Hepatocyte (in vitro differentiated cells): ENCODE measurements around the gene COL8A2. TPM values are rescaled to one million over a fixed set of nuclear protein-coding genes. Genes with fewer than 3 reads are reported as not detected.

Source experiments
- DNase-seq: peaks from one replicate; pipeline ENCODE4 v3.0.0-alpha.2; 2016; ENCODE audit warnings: low spot score
- H2AFZ ChIP-seq: fragments of 200-600 bp; sonication (generic); 2 replicates; pipeline ENCODE4 v1.6.0; 2016; ENCODE audit warnings: antibody characterized with exemption, mild to moderate bottlenecking
- H3K27ac ChIP-seq: fragments of 200-600 bp; sonication (generic); 2 replicates; pipeline ENCODE4 v1.5.1; 2016; ENCODE audit warnings: mild to moderate bottlenecking
- H3K27me3 ChIP-seq: fragments of 200-600 bp; sonication (generic); 2 replicates; pipeline ENCODE4 v1.6.1; 2016
- H3K36me3 ChIP-seq: fragments of 200-600 bp; sonication (generic); replicated peaks from 2 replicates; pipeline ENCODE4 v1.5.1; 2016; ENCODE audit warnings: low read depth; ENCODE audit not compliant: insufficient read depth
- H3K4me1 ChIP-seq: fragments of 200-600 bp; sonication (generic); 2 replicates; pipeline ENCODE4 v1.5.1; 2016; ENCODE audit warnings: mild to moderate bottlenecking, moderate library complexity; ENCODE audit not compliant: insufficient read depth
- H3K4me2 ChIP-seq: fragments of 200-600 bp; sonication (generic); 2 replicates; pipeline ENCODE4 v1.6.0; 2016
- H3K4me3 ChIP-seq: fragments of 200-600 bp; sonication (generic); 2 replicates; pipeline ENCODE4 v1.5.1; 2016; ENCODE audit warnings: mild to moderate bottlenecking
- H3K79me2 ChIP-seq: fragments of 200-600 bp; sonication (generic); 2 replicates; pipeline ENCODE4 v1.6.0; 2017; ENCODE audit warnings: mild to moderate bottlenecking
- H3K9me2 ChIP-seq: fragments of 200-600 bp; sonication (generic); replicated peaks from 2 replicates; pipeline ENCODE4 v1.6.0; 2017; ENCODE audit warnings: mild to moderate bottlenecking; ENCODE audit not compliant: insufficient read depth
- H3K9me3 ChIP-seq: fragments of 200-600 bp; sonication (generic); 2 replicates; pipeline ENCODE4 v1.5.1; 2016; ENCODE audit warnings: low read depth, mild to moderate bottlenecking
- H4K20me1 ChIP-seq: fragments of 200-600 bp; sonication (generic); 2 replicates; pipeline ENCODE4 v1.6.0; 2016; ENCODE audit warnings: mild to moderate bottlenecking; ENCODE audit not compliant: insufficient read depth, poor library complexity, severe bottlenecking
- EZH2 ChIP-seq: fragments of 200-600 bp; sonication (generic); IDR thresholded peaks from 2 replicates; pipeline ENCODE4 v1.6.1; 2016; ENCODE audit warnings: antibody characterized with exemption, mild to moderate bottlenecking, borderline replicate concordance
- EZH2phosphoT487 ChIP-seq: fragments of 200-600 bp; sonication (generic); IDR thresholded peaks from one replicate; pipeline ENCODE4 v1.6.1; 2018; ENCODE audit warnings: antibody characterized with exemption, mild to moderate bottlenecking, low read depth, moderate library complexity; ENCODE audit not compliant: unreplicated experiment, severe bottlenecking
- WGBS: methylation state at CpG from one replicate; pipeline ENCODE4 v1.1.6; 2016; ENCODE audit warnings: low lambda C conversion rate; ENCODE audit errors: missing lambda C conversion rate; 5-methylcytosine and 5-hydroxymethylcytosine counted together
- polyA plus RNA-seq: library from polyadenylated mRNA; unstranded; fragments of >200 nt; fragmentation: Nextera tagmentation; extraction: Ambion mirVana; gene quantifications from 2 replicates; pipeline ENCODE4 v1.2.1, GENCODE V29; 2016
- total RNA-seq: library from RNA; depleted of rRNA; stranded (reverse); fragments of >200 nt; gene quantifications from 2 replicates; pipeline ENCODE4 v1.2.3, GENCODE V29; 2014
- TF ChIP-seq, protein P1 (sequence below): fragments of 200-600 bp; sonication (generic); IDR thresholded peaks from 2 replicates; pipeline ENCODE4 v1.5.1; 2016; ENCODE audit warnings: antibody characterized with exemption, mild to moderate bottlenecking; ENCODE audit not compliant: poor library complexity

COL8A2 gene
- total and polyA plus RNA-seq, 2 experiments from 2014 or later: 44.8 to 59.4 TPM

DNA sequence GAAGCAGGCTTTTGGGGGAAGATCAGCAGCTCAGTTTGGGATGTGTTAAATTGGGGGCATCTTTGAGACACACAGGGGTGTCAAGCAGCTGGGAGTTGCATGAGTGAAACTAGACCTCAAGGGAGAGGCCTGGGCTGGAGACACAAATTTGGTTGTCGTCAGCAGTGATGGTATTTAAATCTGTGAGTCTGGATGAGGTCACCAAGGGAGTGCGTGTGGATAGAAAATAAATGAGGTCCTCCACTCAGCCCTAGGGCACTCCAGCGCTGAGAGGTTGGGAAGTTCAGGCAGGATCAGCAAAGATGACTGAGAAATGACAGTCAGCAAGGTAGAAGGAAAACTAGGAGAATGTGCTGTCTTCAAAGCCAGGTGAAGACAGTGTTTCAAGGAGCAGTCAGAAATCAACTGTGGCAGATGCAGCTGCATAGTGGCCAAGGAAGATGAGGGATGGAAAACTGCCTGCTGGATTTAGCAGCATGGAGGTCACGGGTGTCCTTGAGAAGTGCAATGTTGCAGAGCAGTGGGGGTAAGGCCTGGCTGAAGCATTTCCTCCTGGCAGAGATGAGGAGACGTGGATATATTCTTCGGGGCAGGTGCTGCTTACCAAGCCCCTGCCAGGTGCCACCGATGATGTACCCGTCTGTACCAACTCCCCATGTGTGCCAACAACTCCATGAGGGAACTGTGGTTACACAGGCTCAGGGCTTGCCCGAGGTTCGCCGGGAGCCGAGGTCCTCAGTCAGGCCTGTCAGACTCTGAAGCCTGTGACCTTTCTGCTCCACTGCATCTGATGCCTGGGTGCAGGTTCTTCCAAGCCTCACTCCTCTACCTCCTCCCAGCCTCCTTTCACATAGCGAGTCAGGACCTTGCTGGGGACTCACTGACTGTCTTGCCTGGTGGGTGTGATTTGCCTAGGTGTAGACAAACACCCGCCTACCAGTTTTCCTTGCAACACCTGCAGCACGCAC is 42.2 kb upstream of the COL8A2 start:
- H4K20me1 ChIP-seq: peaks cover 69% of the 10 kb centered on the region

DNA sequence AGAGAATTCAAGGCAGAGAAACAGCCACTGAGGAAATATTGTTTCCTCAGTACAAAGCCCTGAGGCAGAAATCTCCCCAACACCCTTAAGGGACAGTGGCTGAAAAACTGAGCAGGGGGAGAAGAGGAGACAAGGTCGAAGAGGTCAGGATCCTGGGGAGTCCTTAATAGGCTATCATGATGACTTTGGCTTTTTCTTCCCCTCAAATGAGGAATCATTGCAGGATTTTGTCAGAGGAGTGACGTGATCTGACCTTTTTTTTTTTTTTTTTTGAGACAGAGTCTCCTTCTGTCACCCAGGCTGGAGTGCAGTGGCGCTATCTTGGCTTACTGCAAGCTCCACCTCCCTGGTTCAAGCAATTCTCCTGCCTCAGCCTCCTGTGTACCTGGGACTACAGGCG is 41.1 kb upstream of the COL8A2 start:
- TF ChIP-seq EZH2: no peak
- no peak for TF ChIP-seq EZH2phosphoT487
- H3K4me1 ChIP-seq: peaks cover 17% of the 10 kb centered on the region
- H3K36me3 ChIP-seq: no peaks in the 10 kb centered on the region
- no peak overlapping the region for H2AFZ ChIP-seq
- H3K4me2 ChIP-seq: no peak overlapping the region
- no peak overlapping the region for H3K4me3 ChIP-seq
- H3K9me2 ChIP-seq: no peaks in the 10 kb centered on the region
- 93% methylated on average over 4 of the region's 4 CpGs for WGBS
- H3K79me2 ChIP-seq: peaks cover 97% of the 10 kb centered on the region
- DNase-seq: no peak
- H3K27me3 ChIP-seq: no peaks in the 10 kb centered on the region
- no peak overlapping the region for H3K27ac ChIP-seq
- peaks cover 80% of the 10 kb centered on the region for H4K20me1 ChIP-seq
- no peaks in the 10 kb centered on the region for H3K9me3 ChIP-seq

More for the DNA sequence above, 42.2 kb upstream of the COL8A2 start:
- H3K36me3 ChIP-seq: no peaks in the 10 kb centered on the region
- peaks cover 92% of the 10 kb centered on the region for H3K79me2 ChIP-seq
- no peak overlapping the region for H3K4me2 ChIP-seq
- H3K9me2 ChIP-seq: no peaks in the 10 kb centered on the region
- DNase-seq: no peak
- TF ChIP-seq EZH2phosphoT487 (no peak), EZH2 (no peak)
- TF ChIP-seq, protein P1, sequence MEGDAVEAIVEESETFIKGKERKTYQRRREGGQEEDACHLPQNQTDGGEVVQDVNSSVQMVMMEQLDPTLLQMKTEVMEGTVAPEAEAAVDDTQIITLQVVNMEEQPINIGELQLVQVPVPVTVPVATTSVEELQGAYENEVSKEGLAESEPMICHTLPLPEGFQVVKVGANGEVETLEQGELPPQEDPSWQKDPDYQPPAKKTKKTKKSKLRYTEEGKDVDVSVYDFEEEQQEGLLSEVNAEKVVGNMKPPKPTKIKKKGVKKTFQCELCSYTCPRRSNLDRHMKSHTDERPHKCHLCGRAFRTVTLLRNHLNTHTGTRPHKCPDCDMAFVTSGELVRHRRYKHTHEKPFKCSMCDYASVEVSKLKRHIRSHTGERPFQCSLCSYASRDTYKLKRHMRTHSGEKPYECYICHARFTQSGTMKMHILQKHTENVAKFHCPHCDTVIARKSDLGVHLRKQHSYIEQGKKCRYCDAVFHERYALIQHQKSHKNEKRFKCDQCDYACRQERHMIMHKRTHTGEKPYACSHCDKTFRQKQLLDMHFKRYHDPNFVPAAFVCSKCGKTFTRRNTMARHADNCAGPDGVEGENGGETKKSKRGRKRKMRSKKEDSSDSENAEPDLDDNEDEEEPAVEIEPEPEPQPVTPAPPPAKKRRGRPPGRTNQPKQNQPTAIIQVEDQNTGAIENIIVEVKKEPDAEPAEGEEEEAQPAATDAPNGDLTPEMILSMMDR: no peak
- H3K4me3 ChIP-seq: no peak overlapping the region
- H2AFZ ChIP-seq: no peak overlapping the region
- H3K9me3 ChIP-seq: no peaks in the 10 kb centered on the region
- no peaks in the 10 kb centered on the region for H3K27me3 ChIP-seq
- peaks cover 7% of the 10 kb centered on the region for H3K4me1 ChIP-seq
- H3K27ac ChIP-seq: no peak overlapping the region
- 96% methylated on average over 15 of the region's 15 CpGs for WGBS

DNA sequence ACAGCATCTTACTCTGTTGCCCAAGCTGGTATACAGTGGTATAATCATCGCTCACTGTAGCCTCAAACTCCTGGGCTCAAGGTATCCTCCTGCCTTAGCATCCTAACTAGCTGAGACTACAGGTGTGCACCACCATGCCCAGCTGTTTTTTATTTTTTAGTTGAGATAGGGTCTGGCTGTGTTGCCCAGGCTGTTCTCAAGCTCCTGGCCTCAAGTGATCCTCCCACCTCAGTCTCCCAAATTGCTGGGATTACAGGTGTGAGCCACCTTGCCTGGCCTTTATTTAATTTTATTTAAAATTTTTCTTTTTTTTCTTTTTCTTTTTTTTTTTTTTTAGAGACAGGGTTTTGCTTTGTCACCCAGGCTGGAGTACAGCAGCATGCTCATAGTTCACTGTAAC is 40.1 kb upstream of the COL8A2 start:
- WGBS: 100% methylated on average over 1 of the region's 1 CpG
- TF ChIP-seq, protein P1: no peak
- TF ChIP-seq EZH2phosphoT487: no peak
- no peak for TF ChIP-seq EZH2

DNA sequence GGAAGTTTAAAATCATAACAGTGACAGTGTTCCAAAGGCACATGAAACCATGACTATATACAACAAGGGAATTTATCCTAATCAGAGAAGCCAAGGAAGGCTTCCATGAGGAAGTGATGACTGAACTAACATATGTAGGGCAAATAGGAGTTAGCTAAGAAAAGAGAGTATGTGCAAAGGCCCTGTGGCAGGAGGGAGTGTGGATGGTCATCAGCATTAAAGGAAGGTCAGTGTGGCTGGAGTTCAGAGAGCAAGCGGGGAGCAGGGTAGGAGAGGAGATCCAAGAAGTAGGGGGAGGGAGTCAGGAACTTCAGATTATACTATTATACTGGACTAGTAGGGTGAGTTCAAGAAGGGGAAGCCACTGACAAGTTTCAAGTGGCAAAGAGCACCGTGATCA is 39.3 kb upstream of the COL8A2 start:
- no peaks in the 10 kb centered on the region for H3K27me3 ChIP-seq
- H3K4me1 ChIP-seq: peaks cover 25% of the 10 kb centered on the region
- no peak overlapping the region for H3K4me3 ChIP-seq
- TF ChIP-seq, protein P1: no peak
- TF ChIP-seq EZH2phosphoT487: no peak
- no peak for TF ChIP-seq EZH2
- H3K9me2 ChIP-seq: no peaks in the 10 kb centered on the region
- peaks cover 99% of the 10 kb centered on the region for H3K79me2 ChIP-seq
- WGBS: 100% methylated on average over 2 of the region's 2 CpGs
- H4K20me1 ChIP-seq: peaks cover 80% of the 10 kb centered on the region
- H3K9me3 ChIP-seq: no peaks in the 10 kb centered on the region
- no peak overlapping the region for H3K4me2 ChIP-seq
- H2AFZ ChIP-seq: no peak overlapping the region
- H3K36me3 ChIP-seq: no peaks in the 10 kb centered on the region
- no peak overlapping the region for H3K27ac ChIP-seq
- no peak for DNase-seq

More for the DNA sequence above, 40.1 kb upstream of the COL8A2 start:
- no peak for DNase-seq
- Histone ChIP-seq H3K79me2 (peaks cover 99% of the 10 kb centered on the region), H3K4me1 (peaks cover 25% of the 10 kb centered on the region), H3K4me2 (no peak overlapping the region), H3K36me3 (no peaks in the 10 kb centered on the region), H2AFZ (no peak overlapping the region), H3K9me2 (no peaks in the 10 kb centered on the region), H3K4me3 (no peak overlapping the region), H3K27me3 (no peaks in the 10 kb centered on the region), H4K20me1 (peaks cover 82% of the 10 kb centered on the region), H3K9me3 (no peaks in the 10 kb centered on the region), H3K27ac (no peak overlapping the region)
